MM.1S (cell line): ENCODE data around the gene GCLM.

Experiments used
- DNase-seq: peaks from one replicate; pipeline ENCODE4 v3.0.0-alpha.2; 2015
- H2AFZ ChIP-seq: fragments of 300-600 bp; sonication (generic); 2 replicates; pipeline ENCODE4 v1.6.0; 2016; ENCODE audit warnings: antibody characterized with exemption, low read length
- H3F3A ChIP-seq: fragments of 300-600 bp; sonication (generic); 2 replicates; pipeline ENCODE4 v1.6.1; 2016; ENCODE audit warnings: mild to moderate bottlenecking, antibody characterized with exemption, low read length, moderate library complexity, mixed read lengths; ENCODE audit not compliant: insufficient read depth
- H3K27ac ChIP-seq: fragments of 300-600 bp; sonication (generic); 2 replicates; pipeline ENCODE4 v1.5.1; 2016; ENCODE audit warnings: mild to moderate bottlenecking, low read length
- H3K27me3 ChIP-seq: fragments of 300-600 bp; sonication (generic); replicated peaks from 2 replicates; pipeline ENCODE4 v1.6.0; 2016; ENCODE audit warnings: low read length; ENCODE audit not compliant: insufficient read depth
- H3K36me3 ChIP-seq: fragments of 300-600 bp; sonication (generic); replicated peaks from 2 replicates; pipeline ENCODE4 v1.6.1; 2016; ENCODE audit warnings: mild to moderate bottlenecking, low read length, mixed read lengths; ENCODE audit not compliant: insufficient read depth
- H3K4me1 ChIP-seq: fragments of 300-600 bp; sonication (generic); 2 replicates; pipeline ENCODE4 v1.6.1; 2016; ENCODE audit warnings: low read length, mixed read lengths
- H3K4me2 ChIP-seq: fragments of 300-600 bp; sonication (generic); 2 replicates; pipeline ENCODE4 v1.6.0; 2016; ENCODE audit warnings: low read depth, low read length
- H3K4me3 ChIP-seq: fragments of 300-600 bp; sonication (generic); 2 replicates; pipeline ENCODE4 v1.5.1; 2016; ENCODE audit warnings: low read length, mixed read lengths
- H3K79me2 ChIP-seq: fragments of 300-600 bp; sonication (generic); 2 replicates; pipeline ENCODE4 v1.6.1; 2016; ENCODE audit warnings: mixed run types, low read length, mixed read lengths
- H3K9ac ChIP-seq: fragments of 300-600 bp; sonication (generic); 2 replicates; pipeline ENCODE4 v1.6.1; 2016; ENCODE audit warnings: low read length, mixed read lengths
- H3K9me2 ChIP-seq: fragments of 300-600 bp; sonication (generic); replicated peaks from 2 replicates; pipeline ENCODE4 v1.6.1; 2016; ENCODE audit warnings: mild to moderate bottlenecking, low read length, mixed read lengths; ENCODE audit not compliant: insufficient read depth
- H3K9me3 ChIP-seq: fragments of 300-600 bp; sonication (generic); replicated peaks from 2 replicates; pipeline ENCODE4 v1.6.1; 2016; ENCODE audit warnings: mild to moderate bottlenecking, low read length, mixed read lengths; ENCODE audit not compliant: insufficient read depth
- H4K20me1 ChIP-seq: fragments of 300-600 bp; sonication (generic); 2 replicates; pipeline ENCODE4 v1.6.1; 2016; ENCODE audit warnings: mild to moderate bottlenecking, low read length, moderate library complexity, mixed read lengths; ENCODE audit not compliant: insufficient read depth
- CTCF ChIP-seq: fragments of 300-600 bp; sonication (generic); IDR thresholded peaks from 2 replicates; pipeline ENCODE4 v1.5.1; 2016; ENCODE audit warnings: antibody characterized with exemption, low read length, mixed read lengths
- EZH2 ChIP-seq: fragments of 300-600 bp; sonication (generic); optimal IDR thresholded peaks from 2 replicates; pipeline ENCODE3; 2017; ENCODE audit warnings: low read depth, mild to moderate bottlenecking, antibody characterized with exemption, low read length, mixed read lengths
- EZH2phosphoT487 ChIP-seq: fragments of 300-600 bp; sonication (generic); IDR thresholded peaks from 2 replicates; pipeline ENCODE4 v1.6.1; 2018; ENCODE audit warnings: antibody characterized with exemption, low read length

GCLM gene

DNA sequence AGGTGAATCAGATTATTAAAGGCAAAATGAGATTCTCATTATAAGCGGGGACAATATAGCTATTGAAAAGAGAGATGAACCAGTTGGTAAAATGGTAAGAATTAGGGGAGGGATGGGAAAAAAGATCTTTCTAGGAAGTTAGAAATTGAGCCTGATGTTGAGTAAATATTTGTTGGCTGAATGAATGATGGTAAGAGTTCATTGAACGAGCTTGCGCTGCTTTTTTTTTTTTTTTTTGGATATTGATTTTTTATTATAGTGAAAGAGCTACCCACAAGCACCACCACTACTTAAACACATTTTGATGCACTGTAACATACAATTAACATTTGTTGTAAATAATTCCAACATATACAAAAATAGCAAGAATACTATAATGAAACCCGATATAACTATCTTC lies 1.1 kb upstream of the GCLM start:
- no peak overlapping the region for H3K27ac ChIP-seq
- no peaks in the 10 kb centered on the region for H3K36me3 ChIP-seq
- H4K20me1 ChIP-seq = no peaks in the 10 kb centered on the region
- no peaks in the 10 kb centered on the region for H3K27me3 ChIP-seq
- H3K79me2 ChIP-seq = peaks cover 22% of the 10 kb centered on the region
- TF ChIP-seq EZH2phosphoT487 (no peak), CTCF (no peak), EZH2 (no peak)
- H3K4me1 ChIP-seq = no peaks in the 10 kb centered on the region
- no peak for DNase-seq
- H3K4me3 ChIP-seq = no peak overlapping the region
- no peak overlapping the region for H2AFZ ChIP-seq
- H3K9me2 ChIP-seq = no peaks in the 10 kb centered on the region
- no peaks in the 10 kb centered on the region for H3K9me3 ChIP-seq
- H3F3A ChIP-seq = no peaks in the 10 kb centered on the region
- H3K9ac ChIP-seq = no peak overlapping the region
- peak overlapping the region; percentile 33; the same call in 1 of the 2 replicates for H3K4me2 ChIP-seq

DNA sequence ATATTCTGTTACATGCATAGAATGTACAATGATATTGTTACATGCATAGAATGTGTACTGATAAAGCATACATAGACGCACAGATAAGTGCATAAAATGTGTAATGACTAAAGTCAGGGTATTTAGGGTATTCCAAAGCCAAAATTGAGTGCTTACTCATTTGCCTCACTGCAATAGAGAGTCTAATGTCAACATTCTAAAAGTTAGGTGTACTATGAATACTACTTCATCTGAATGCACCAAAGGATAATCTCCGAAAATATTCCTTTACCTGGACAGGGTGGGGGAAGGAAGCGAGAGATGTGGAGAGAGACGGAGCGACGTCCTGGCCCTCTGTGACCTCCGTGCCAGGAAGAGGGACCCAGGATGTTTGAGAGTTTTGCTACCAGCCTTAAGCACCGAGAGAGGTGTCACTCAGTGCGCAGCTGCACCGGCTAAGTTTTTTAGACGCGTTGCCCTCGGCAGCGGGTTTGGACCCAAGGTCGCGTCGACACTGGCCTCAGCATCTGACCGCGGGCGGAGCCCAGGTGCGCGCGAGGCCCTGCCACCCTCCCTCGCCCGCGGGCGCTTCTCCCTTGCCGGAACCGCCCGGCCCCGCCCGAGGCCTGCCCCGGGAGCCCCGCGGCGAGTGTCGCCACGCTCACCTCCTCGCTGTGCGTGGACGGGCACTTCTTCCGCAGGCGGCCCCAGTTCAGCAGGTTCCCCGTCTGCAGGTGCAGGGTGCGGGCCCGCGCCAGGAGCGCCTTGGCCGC lies 660 bp downstream of the GCLM start:
- H3K9me2 ChIP-seq = no peaks in the 10 kb centered on the region
- H3K4me2 ChIP-seq = peak overlapping the region; percentile 68
- no peaks in the 10 kb centered on the region for H3K36me3 ChIP-seq
- H3K27ac ChIP-seq = peak overlapping the region; percentile 39; the same call in 1 of the 2 replicates
- peaks cover 4% of the 10 kb centered on the region; the same call in 1 of the 2 replicates for H3K4me1 ChIP-seq
- DNase-seq = peak; percentile 77
- TF ChIP-seq EZH2 = no peak
- TF ChIP-seq CTCF = no peak
- TF ChIP-seq EZH2phosphoT487 = no peak
- H3K79me2 ChIP-seq = peaks cover 25% of the 10 kb centered on the region
- peaks cover 2% of the 10 kb centered on the region; the same call in 1 of the 2 replicates for H3F3A ChIP-seq
- H4K20me1 ChIP-seq = no peaks in the 10 kb centered on the region
- H2AFZ ChIP-seq = peak overlapping the region; percentile 45; the same call in 1 of the 2 replicates
- peak overlapping the region; percentile 46; the same call in 1 of the 2 replicates for H3K9ac ChIP-seq
- no peaks in the 10 kb centered on the region for H3K9me3 ChIP-seq
- no peaks in the 10 kb centered on the region for H3K27me3 ChIP-seq
- peak overlapping the region; percentile 63 for H3K4me3 ChIP-seq

- Histone ChIP-seq H3K9me3 (no peaks in the 10 kb centered on the region), H3K9ac (no peak overlapping the region), H3K4me2 (peak overlapping the region; percentile 68; the same call in 1 of the 2 replicates), H3K9me2 (no peaks in the 10 kb centered on the region), H3K27ac (no peak overlapping the region), H2AFZ (no peak overlapping the region), H3K79me2 (peaks cover 25% of the 10 kb centered on the region), H3K27me3 (no peaks in the 10 kb centered on the region), H3K4me1 (peaks cover 4% of the 10 kb centered on the region; the same call in 1 of the 2 replicates), H3F3A (peaks cover 2% of the 10 kb centered on the region; the same call in 1 of the 2 replicates), H4K20me1 (no peaks in the 10 kb centered on the region), H3K4me3 (no peak overlapping the region), H3K36me3 (no peaks in the 10 kb centered on the region)
- no peak for DNase-seq
- TF ChIP-seq EZH2phosphoT487 (no peak), CTCF (no peak), EZH2 (no peak)
These were observed 1.5 kb downstream of the GCLM start for GRCh38 chr1:93907718-93908117.
